UCSD-AML1 (cell line): ENCODE data around the gene OSBPL6.

Experiments used
- DNase-seq: peaks from one replicate; lab custom pipeline; 2025; ENCODE audit not compliant: unreplicated experiment; lab: John Stamatoyannopoulos, UW

OSBPL6 gene

DNA sequence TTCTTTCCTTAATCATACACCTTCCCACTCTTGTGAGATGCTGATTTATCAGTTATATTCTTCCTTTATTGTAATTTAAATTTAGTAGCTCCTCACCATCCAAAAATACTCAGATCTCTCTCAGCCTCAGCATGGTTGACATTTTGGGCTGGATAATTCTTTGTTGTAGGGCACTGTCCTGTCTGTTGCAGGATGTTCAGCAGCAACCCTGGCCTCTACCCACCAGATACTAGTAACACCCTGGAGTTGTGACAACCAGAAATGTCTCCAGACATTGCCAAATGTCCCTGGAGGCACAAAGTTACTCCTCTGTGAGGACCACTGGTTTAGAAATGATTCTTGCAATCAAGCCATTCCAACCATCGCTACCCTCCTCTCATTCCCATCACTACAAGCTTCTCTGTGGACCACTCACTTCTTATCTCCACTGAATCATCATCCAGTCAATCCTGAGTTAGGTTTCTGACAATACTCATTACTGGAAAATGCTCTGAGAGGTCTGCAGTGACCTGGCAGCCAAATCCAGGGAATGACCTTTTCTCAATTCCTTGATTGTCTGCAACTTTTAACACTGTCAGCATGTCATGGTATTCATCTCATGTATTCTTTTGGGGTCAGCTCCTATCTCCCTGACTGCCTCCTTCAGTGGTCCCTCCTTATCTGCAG, 43.3 kb downstream of the OSBPL6 start:
- DNase-seq: no peak

DNA sequence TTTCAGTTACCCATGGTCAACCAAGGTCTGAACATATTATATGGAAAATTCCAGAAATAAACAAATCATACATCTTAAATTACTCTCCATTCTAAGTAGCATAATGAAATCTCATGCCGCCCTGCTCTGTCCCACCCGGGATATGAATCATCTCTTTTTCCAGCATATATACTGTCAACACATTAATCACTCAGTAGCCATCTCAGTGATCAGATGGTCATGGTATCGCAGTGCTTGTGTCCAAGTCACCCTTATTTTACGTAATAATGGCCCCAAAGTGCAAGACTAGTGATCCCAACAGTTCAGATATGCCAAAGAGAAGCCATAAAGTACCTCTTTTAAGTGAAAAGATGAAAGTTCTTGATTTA, 43.8 kb downstream of the OSBPL6 start:
- DNase-seq: no peak

DNA sequence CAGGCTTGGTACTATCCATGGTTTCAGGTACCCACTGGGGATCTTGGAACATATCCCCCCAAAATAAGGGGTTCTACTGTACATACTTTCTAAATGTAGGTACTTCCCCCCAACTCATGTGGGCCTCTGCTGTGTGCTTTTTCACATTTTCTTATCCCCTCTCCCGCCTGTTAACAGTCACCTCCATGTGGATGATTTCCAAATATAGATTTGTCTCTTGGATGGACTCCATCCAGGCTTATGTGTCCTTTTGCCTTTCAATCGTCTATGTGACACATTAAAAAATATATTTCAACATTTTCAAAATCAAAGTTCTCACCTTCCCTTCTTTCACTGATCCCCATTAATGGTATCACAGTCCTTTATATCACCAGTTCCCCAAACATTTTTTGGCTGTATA, 44.4 kb downstream of the OSBPL6 start:
- no peak for DNase-seq

DNA sequence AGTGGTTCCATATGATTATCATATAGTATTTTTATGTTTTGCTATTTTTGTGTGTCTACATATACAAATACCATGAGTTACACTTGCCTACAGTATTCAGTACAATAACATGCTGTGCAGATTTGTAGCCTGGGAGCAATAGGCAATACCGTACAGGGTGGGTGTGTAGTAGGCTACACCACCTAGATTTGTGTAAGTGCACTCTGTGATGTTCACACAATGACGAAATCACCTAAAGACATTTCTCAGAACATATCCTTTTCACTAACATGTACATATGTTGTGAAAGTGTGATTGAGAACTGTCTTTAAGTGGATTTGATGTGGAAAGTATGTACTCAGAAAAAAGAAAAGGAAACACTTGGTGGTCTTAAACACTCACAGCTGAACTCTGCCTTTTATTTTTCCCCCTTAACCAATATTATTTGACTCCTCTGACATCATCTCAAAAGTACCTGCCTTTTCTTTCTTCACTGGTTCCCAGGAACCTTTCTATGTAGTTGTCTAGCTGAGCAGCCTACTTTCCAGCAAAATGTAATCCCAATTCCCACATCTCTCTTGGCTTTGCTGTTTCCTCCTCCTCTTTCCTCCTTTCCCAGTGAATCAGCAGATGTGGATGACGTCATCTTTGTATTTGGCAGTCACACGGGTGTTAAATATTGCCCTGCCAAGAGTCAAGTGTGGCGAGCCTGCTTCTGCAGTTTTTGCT, 47.7 kb downstream of the OSBPL6 start:
- no peak for DNase-seq

DNA sequence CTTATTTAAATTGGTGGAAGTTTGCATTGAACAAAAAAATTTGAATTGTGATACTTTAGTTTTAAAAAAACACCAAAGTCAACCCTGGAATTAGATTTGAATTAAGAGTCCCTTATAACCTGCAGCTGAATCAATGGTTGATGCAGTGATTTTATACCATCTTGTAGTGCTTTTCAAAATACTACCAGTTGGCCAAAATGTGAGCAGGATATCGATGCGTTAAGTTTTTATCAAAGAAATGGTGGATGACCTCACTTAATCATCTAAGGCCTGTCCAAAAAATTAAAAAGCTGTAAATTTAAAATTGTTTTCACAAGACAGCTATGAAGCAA, 48.2 kb downstream of the OSBPL6 start:
- DNase-seq: no peak

DNA sequence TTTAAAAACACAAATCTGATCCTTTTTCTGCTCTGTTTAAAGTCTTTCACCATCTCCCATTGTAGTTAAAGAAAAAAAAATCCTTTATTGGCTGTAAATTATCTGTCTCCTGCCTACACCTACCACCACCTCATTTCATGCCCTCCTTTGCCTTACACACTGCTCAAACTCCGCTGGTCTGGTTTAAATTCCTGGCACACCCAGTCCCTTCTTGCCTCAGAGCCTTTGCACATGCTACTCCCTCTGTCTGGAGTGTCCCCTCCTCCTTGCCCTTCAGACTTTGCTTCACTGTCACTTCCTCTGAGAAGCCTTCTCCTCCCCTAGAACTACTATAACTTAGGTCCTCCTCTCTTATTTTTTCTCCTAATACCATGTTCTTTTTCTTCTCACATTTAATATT, 49.6 kb downstream of the OSBPL6 start:
- no peak for DNase-seq

DNA sequence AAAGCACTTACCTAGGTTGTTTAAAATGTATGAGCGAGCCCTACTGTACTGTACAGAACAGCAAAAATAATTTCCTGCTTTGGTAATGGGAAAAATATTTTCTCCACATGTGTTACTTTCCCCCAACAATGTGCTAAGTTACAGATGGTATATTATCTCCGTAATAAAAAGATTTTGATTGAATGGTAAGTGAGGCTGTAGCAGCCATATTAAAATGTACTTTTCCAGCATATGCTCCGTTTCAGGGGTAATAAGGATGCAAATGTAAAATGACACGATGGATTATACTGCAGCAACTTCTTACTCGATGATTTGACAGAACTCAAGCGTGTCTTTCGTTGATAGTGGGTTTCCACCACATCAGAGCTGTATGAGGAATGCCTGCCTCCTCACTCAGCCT, 50.5 kb downstream of the OSBPL6 start:
- DNase-seq: no peak

DNA sequence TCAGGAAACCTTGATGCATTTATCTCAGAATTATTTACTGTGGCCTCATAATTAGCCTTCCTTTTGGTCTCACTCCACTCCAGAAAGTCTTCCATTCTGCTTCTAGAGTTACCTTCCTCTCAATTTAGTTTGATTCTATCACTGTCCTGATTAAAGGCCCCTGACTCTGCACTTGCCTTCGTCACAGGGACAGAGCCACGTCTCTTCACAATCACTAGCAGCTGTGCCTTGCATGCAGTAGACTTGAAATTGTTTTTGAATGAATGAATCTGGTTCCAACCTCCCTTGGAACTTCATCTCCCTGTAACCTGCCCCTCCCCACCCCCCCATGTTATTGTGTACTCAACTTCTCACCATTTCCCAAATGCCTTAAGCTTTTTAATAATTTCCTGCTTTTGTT, 52.4 kb downstream of the OSBPL6 start:
- DNase-seq: no peak

DNA sequence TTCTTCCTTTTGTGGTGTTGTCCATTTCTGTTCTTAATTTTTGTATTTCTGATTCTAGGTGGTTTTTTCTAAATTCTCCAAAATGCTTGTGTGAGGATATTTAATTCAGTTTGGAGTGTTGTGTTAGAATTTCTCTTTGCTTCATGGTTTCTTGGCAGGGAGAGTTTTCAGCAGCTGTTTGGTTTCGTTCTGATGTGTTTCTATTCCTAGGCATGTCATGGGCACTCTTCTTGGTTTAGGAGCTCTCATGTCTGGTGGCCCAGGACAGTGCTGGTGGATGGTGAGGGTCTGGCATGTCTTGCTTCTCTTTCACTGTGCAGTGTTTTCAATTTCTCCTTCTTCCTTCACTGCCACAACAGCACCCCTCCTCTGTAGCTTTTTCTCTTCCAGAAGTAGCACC, 52.9 kb downstream of the OSBPL6 start:
- DNase-seq: no peak

DNA sequence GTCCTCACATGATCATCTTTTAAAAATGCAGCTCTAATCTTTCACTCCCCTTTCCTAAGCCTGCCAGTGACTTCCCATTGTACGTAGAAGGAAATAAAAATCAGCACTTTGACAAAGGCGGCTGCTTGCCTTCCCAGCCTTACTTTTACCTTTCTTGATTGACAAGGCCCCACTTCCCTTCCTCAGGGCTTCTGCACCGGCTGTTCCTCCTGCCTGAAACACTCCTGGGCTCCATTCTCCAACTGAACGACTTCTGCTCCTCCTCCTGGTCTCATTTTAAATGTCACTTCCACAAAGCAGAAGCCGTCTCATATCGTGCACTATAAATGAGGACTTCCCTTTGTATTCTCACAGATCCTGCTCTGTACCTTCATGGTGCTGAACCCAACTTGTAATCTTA, 56.1 kb downstream of the OSBPL6 start:
- DNase-seq: peak; percentile 47

DNA sequence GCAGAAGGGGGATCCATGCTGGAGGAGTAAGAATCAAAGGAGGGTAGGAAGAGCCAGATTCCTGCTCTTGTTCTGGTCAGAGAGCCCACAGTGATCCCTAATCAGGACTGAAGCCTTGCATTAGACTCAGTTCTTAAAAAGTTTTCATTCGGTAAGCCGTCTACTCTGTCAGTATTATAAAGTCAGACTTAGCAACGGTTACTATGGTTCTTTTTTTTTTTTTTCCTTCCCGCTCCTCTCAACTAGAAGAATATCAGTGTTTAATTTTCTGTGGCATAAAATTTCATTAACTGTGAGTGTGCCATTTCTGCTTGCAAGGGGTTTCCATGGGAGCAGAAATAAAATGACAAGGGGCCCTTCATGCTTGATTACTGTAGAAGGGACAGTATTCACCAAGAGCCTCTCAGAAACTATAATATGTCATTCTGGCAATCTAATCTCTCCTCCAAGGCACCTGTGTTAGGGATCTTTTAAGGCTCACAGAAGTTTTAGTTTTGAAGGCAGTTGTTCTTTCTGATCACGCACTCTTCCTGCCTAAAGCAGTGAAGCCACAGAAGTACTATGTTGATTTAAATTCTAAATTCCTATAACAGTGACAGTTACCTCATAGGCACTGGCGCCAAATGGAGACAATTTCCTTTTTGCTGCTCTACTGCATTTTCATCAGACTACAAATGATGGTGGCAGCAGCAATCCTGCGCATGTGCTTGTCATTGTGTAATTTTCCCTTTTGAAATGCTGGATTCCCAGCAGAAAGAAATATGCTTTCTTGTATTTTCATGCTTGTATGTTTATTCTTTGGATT, 57.0 kb downstream of the OSBPL6 start:
- DNase-seq: no peak

DNA sequence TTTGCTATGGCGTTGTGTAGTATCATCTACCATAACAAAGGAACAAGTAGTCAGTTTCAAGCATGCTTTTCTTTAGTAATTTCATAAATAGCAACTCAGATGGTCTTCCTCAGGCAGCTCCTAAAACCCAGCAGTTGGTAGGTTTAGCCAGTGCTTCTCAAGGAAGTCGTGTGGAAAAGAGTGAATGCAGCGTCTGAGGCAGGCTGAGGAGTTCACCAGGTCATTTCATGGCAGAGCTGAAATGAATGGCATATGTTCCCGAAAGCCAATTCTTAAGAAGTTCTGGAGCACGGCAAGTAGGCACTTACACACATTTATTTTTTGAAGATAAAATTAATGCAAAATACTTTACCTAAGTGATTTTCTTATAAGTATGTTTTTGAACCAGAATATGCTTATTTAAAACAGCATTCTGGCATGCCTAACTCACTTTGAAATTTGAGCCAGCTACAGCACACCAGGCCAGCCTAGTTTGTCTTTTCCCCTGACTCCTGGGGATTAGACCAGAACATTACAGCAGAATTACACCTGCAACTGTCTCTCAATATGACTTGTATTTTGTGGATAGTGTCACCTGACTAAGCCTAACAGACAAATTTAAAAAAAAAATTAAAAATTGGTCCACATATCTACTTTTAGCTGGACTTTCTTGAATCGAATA, 62.2 kb downstream of the OSBPL6 start:
- DNase-seq: no peak

DNA sequence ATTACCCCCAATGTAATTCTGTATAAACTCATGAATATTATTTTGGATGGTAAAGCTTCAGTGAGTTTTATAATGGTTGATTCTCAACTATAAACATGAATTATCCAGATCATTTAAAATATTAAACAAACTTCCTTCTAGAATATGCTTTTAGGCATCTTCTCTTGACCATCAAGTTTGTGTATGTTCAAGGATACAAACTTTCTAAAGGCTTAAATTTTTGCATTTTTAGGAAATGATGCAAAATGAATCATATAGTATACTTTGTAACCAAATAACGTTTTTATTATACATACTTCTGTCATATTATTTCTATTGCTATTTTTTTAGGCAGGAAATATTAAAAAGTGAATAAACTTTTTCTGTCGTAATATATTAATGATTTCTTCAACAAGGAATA, 62.8 kb downstream of the OSBPL6 start:
- no peak for DNase-seq

DNA sequence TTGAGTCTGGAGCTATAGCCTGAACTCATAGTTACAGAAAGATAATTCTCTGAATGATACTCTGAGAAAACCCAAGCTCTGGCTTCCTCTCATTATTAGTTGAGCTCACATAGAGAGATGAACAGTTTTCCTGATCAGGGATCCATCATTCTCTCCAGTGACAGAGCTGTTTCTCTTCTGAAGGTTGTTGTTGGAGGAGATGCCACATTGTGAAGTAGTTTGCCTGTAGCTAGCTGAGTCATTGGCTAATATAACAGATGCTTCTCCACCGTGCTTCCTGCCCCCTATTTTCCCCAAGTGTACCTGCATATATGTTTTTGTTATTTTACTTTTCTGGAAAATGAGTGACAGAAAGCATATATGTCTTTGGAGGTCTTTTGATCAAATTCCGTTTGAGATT, 64.6 kb downstream of the OSBPL6 start:
- no peak for DNase-seq

DNA sequence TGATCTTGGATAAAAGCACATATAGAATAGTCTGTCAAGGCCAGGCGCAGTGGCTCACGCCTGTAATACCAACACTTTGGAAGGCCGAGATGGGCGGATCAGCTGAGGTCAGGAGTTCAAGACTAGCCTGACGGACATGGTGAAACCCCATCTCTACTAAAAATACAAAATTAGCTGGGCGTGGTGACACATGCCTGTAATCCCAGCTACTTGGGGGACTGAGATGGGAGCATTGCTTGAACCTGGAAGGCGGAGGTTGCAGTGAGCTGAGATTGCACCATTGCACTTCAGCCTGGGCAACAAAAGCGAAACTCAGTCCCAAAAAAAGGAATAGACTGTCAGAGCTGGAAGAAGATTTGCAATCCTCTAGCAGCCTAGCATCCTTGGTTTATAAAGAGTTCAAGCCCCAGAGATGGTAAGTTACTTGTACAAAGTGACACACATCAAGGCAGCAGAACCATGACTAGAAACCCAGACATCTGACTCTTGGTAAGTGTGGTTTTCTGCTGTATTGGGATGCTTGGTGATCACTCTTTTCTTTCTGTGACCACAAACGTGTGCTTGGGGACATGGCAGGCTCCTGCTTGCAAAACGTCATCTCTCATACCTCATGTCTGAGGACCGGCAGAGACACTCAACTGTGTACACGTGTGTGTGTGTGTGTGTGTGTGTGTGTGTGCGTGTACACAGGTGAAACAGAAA, 69.0 kb downstream of the OSBPL6 start:
- no peak for DNase-seq

DNA sequence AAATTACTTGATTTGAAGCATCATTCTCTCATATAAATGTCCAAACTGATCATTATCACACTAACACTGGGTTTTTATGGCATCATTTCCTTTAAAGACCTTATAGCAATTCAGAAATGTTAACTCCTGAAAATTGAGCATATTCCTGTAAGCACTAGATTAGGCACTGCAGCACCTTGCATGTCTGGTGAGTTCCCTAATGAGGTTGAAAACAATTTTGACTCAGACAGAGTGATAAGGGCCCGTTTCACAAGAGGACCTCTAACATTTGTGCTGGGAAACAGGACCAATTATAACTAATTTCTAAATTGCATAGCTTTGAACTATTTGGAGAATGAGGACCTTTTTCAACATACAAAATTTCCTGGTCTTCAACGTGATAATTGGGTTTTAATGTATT, 69.9 kb downstream of the OSBPL6 start:
- DNase-seq: no peak

DNA sequence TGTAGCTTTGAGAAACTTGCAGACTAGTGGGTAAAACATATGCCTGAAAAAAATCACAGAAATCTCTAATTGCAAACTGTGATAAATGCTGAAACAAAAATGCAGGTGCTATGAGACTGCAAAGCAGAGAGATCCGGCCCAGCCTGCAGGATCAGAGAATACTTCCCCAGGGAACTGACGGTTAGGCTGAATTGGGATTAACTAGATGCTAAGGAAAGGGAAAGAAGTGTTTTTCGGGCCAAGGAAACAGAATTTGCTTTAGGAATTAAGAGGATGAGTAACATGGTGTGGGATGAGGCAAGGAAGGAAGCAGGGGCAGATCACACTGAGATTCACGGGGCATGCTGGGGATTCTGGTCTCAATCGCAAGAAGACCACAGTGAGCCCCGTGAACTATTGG, 71.5 kb downstream of the OSBPL6 start:
- DNase-seq: no peak

DNA sequence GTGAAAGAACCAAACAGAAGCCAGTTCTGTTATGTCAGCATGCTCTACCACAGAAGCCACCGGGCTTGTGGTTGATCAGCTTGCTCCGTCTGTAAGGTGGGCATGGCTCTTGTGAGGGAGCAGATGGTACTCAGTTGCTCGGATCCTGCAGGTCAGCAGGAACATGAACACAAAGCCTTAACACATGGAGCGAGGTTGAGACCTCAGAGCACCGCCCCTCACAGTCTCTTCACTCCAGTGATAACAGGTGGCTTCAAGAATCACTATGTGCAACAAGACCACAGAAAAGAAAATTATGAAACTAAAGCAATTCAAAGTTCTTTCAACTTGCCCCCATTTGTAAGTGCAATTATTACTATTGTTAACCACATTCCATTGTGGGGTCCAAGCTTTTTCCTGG, 72.1 kb downstream of the OSBPL6 start:
- DNase-seq: no peak

DNA sequence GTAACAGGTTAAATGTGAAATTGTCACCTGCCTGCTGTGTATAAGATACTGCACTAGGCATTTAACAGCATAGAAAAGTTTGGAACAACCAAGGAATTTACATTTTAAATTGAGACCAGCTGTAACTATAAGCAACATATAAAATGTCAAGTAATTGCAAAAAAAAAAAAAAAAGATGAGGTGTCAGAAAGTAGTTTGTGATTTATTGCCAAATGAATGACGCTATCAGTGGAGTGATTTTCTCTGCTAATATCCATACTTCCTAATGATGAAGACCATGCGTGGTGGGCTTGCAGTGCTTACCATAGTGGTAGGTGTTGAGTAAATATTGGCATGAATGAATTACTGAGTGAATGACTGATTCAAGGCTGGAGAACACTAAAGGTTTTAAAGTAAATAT, 73.3 kb downstream of the OSBPL6 start:
- no peak for DNase-seq

DNA sequence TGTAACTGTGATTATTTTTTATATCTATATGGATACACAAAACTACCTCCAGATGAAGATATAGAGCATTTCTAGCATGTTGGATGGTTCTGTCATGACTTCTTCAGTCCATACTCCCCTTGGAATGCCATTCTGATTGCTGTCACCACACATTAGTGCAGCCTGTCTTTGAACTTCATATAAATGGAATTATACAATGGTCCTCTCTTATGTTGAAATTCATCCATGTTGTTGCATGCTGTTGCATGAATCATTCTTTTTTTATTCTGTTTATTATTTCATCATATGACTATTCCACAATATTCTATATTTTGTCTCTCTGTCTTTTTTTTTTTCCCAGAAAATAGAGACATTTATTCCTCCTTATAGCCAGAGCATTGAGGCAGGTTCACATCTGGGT, 74.1 kb downstream of the OSBPL6 start:
- DNase-seq: no peak
